Stimulated activated CD4-positive, alpha-beta T cell treated with anti-CD3 and anti-CD28 coated beads, TNF-alpha, amount 100 ng/mL, for 24 hours (primary cell): ENCODE data around the gene BUD13.
"Not testable (repeated sequence)": the region's sequence is repeated elsewhere in the genome, so short reads cannot be mapped to it uniquely, and the experiment has no call there.

Experiments
- DNase-seq, 3 experiments: peaks; one replicate each; pipeline ENCODE4 v3.0.0-alpha.2; 2020; ENCODE audit warnings: low read depth in 3 of 3

BUD13 gene

GRCh38 chr11:116756044-116756443, 16.7 kb downstream of the BUD13 start:
- DNase-seq: not testable (repeated sequence)

DNA sequence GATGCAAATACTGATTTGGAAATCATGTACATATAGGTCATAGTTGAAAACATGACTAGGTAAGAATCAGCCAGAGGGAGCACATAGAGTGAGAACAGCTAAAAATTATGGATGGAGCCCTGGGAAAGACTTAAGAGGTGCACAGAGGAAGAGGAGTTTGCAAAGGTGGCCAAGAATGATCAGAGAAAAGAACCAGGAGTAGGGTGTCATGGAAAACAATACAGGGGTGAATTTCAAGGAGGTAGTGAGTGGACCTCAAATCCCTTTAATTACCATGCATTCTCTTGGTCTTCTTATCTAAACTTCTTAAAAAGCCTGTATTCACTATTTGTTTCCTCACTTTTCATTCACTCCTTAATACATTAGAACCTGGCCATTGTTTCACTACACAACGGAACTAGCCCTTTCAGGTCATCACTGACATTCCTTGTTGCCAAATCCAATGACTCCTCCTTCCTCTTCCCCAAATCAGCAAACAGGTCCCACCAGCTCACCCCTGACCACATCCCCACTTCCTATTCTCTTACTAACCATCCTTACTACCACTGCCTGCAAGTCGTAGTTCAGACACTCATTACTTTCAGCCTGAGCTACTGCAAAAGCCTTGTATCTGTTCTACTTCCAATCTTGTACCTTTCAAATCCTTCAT, 22.6 kb downstream of the BUD13 start:
- DNase-seq: no peak

- no peak for DNase-seq
These were observed 30.7 kb downstream of the BUD13 start for GRCh38 chr11:116742104-116742503.

DNA sequence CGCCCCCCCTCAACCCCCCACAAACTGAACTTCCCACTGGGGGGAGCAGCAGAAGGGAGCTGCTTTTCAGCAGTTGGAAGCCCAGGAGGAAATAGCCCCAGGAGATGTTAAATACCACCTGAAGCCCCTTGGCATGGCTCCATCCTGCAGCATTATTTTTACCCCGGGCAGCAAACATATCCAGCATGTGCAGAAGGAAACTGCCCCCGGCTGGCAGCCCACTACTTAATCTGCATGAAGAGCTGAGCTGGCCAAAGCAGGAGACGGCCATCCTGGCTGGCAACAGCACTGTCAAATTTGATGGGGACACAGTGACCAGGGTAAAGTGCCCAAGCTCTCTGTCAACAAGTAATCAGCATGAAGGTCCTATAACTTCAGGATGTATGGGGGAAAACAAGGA, 32.0 kb downstream of the BUD13 start:
- no peak for DNase-seq

- no peak for DNase-seq
These were observed 33.8 kb downstream of the BUD13 start for GRCh38 chr11:116738975-116739374.

GRCh38 chr11:116736763-116737162, 36.0 kb downstream of the BUD13 start:
- DNase-seq: no peak

- no peak for DNase-seq
These were observed 38.7 kb downstream of the BUD13 start for GRCh38 chr11:116733969-116734508.

DNA sequence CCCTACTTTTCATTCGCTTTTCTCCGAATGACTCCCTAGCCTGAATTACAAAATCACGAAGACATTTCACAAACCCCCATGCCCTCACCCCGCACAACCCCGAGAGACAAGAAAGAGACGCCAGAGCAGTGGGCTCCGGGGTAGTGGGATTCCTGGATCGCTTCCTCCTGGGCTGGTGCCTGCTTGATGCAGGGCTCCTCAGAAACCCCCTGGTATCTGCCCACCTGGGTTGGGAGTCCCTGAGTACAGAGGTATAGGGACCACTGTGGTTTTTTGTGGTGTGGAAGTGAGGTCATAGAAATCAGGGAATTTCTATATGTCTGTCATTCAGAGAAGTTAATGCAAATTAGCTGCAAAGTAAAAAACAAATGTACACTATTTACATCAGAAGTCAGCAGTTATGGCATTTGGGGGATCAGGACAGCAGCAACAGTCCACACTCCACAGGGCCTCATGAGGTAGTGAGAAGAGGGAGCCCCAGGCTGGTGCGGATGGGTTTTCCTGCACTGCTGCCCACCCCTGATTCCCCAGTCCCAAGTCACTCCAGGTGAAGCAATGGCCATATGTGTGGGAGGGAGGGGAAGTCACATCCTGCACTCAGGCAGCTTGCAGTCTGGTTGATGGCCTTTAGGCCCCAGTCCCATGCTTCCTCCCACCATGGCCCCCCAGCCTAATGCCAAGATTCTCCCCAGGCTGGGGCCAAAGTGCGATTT, 39.6 kb downstream of the BUD13 start:
- DNase-seq: no peak

- peak; percentile 19 to 54 (median 28) for DNase-seq
These were observed 40.3 kb downstream of the BUD13 start for GRCh38 chr11:116732271-116733042.

DNA sequence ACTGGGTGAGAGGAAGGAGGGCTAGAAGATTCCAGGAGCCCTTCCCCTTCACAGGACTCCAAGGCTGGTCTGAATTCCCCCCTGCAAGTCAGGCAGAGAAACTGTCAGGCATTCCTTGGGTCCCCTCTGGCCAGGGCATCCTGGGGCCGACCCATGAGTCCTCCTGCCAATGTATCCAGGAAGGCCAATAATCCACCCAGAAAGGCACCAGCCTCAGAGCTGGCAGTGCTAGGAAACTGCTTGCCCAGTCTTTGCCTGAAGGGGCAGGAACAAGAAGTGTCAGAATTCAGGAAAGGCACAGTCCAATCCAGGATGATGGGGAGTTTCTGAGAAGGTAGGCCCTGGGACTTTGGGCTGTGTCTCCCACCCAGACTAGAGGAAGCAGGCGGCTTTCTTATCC, 41.0 kb downstream of the BUD13 start:
- no peak for DNase-seq

DNA sequence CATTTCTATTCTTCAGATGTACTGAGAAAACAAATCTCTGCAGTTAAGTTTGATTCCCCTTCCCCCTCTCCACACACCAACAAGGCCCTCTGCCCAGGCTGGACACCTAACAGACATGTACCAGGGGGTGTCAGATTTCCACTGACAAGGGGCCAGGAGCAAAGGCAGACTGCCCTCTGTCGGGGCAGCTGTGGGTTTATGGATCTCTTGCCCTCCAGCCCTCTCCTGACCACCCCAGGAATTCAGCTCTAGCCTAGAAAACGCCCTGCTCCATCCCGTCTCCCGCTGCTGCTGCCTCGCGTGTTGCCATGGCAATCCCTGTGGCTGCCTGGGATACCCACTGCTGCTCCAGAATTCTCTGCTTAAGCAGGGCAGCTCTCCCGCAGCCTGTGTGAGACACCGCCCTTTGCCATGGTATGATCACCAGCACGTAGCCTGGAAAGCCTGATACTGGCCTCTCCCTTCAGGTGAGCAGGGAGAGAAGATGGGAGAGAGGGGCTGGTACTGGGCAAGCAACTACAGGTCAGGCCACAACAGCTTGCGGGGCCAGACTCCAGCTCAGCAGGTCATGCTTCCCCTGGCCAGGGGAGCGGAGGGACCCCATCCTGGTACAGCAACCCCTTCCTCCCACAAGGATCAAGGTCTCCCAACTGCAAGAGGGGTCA, 41.6 kb downstream of the BUD13 start:
- DNase-seq: no peak

DNA sequence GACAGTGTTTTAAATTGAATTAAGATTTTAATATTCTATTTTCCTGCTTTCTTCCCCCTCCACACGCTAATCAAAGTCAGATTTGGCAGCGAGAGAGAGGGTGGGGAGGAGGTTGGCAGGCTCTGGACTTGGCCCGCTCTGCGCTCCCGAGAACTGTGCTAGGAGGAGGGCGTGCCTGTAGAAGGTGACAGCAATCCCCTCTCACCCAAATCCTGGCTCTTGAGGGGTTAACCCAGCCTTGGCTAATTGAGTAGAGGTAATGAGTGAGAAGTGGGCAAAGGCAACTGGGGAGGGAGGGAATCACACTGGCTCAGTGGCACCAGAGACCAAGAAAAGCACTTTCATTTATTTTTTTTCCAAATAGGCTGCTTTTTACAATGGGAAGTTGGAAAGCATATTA, 42.2 kb downstream of the BUD13 start:
- DNase-seq: no peak

DNA sequence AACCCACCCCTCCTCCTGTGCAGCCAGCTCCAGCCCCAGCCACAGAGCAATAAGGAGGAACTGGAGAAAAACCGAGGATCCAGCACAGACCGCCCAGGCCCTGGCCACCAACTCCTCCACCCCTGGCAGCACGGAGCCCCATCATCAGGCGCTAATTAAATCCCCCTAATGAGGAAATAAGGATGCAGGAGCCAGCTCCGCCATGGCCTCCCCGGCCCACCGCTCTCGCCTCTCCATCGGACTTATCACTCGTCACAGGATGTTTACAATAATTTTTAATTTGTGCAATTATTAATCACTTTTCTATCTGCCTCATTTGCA, 42.6 kb downstream of the BUD13 start:
- no peak for DNase-seq

DNA sequence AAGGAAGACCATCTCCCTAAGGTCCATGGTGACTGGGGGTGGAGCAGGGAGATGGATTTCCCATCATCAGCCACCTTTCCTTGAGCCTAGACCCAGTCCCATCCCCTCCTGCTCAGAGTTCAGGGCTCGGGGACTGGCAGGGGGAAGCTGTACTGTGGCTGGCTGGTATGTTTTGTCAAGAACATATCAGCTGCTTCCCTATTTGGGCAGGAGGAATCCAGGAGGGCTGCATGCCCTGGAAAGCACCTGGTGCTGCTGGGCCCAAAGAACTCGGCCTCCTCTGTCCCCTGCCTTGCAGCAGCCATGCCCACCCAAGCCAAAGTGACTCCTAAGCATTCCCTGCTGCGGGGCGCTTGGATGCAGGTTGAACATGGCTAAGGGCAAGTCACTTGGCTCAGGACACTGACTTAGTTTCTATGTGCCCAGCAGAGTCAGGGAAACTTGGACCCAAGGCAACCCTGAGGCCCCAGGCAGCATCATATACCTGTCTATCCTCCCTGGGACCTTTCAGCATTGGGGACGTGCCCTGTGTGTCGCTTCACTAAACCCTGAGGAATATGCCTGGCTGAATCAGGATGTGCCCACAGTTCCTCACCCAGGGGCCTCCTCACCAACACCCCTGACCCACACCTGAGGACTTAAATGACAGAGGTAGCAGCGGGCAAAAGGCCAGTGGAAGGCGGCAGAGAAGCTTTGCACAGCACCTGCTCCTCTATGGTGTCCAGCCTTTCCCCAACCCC, 43.1 kb downstream of the BUD13 start:
- DNase-seq: no peak

DNA sequence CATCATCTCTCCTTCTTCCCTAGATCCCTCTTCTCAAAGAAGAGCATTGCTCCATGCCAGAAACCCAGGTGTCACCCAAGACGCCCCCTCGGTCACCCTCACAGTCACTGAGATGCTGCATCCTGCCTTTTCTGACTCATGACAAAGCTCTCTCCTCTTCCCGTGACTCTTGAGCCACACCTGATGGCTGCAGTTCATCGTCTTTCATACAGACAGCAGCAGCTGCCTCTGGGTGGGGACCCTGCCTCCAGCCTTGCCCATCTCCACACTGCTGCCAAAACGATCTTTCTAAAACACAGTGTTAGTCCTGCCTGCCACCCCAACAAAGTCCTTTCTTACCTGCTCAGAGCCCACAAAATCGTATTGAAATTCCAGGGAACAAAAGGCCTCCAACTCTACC, 44.8 kb downstream of the BUD13 start:
- DNase-seq: no peak

DNA sequence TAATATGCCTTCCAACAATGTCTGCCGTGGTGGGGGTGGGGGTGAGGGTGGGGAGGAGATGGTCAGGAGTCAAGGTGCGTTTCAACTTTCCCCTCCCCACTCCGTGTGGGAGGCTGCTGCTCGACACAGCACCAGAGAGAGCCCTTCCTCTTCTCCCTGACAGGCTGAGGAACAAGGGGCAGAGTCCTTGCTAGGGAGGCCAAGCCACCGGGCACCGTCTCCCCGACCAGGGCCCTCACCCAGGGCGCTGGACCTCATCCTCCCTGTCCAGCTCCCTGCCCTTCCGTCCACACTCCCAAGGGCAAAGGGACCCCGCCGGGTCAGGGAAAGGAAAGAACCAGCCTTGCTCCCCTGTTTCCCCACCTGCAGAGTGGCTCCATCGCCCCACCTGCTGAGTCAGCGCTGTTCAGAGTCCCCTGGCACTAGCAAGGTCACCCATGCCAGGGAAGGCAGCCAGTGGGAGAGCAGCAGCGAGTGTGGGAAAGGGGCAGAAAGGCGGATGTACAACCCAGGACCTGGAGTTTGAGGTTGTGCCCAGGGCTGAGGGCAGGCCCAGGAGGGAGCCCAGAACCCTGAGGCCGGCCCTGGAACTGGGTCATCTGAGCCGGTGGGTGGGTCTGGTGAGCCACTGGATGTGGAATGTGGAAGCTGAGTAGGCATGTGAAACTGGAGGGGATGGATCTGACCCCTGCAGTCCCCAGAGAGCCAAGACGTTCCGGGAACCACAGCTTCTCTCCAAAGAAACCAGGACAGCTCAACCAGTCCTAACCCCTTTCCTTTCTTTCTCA, 47.2 kb downstream of the BUD13 start:
- no peak for DNase-seq

GRCh38 chr11:116724813-116725212, 48.0 kb downstream of the BUD13 start:
- no peak for DNase-seq

DNA sequence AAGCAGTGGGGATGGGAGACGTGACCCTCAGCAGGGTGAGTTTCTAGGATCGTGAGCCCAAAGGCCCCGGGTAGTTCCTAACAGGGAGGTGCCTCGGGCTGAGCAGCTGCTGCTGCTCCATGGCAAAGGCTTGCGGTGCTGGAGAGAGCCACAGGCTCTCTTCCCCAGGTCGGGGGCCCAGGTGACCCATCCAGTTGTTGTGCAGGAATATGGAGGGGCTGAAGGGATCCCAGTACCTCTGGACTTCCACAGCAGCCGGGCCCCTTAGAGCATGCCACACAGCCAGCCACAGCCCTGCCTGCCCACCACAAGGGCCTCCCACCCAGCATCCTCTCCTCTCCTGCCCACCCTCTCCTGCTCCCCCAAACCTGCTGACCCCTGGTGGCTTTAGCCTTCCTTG, 49.3 kb downstream of the BUD13 start:
- DNase-seq: no peak

GRCh38 chr11:116721988-116722387, 50.8 kb downstream of the BUD13 start:
- no peak for DNase-seq

- no peak for DNase-seq
These were observed 51.9 kb downstream of the BUD13 start for GRCh38 chr11:116720895-116721294.
